ENCODE results near the gene TKT. TPM values are rescaled to one million over a fixed set of nuclear protein-coding genes. Genes with fewer than 3 reads are reported as not detected.

Gene TKT
- total RNA-seq, 1 donor from 2014 or later: 48.1 TPM

DNA sequence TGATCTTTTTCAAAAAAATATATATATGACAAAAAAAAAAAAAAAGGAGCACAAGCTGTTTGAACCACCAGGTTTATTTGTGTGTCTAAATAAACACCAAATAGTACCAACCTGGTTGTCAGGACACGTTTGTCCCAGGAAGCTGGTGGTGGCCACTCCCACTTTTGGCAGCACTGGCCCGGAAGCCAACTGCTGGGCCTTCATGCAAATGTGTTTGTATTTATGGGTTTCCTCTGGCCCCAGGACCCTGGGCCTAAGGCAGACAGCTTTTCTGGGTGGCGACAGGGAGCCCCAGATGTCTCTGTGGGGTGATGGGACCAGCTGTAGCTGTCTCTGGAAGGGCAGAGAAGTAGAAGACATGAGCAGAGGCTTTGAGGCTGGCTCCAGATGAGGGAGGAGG lies 63.2 kb downstream of the TKT start:
- ATAC-seq (no peak), DNase-seq (ENCODE audit: missing footprints) (no peak)
- intact Hi-C loops (cut with DNase I): no loop called here

DNA sequence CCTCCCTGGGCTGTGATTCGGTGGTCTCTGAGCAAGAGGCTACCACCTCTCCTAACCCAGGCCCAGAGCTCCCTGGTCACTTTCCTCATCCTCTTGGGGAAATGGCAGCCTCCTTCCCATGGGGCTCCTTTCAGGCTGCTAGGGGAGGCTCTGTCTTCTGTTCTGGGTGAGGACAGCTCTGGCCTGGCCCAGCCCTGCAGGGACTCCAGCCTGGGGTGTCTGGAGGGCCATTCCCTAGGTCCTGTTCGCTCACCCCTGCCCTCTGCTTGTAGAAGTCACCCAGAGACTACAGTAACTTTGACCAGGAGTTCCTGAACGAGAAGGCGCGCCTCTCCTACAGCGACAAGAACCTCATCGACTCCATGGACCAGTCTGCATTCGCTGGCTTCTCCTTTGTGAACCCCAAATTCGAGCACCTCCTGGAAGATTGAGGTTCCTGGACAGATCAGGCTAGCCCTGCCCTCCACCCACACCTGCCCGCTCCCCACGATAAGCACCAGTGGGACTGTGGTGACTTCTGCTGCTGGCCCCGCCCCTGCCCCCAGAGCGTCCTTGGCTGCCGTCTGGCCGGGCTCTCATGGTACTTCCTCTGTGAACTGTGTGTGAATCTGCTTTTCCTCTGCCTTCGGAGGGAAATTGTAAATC lies 63.9 kb downstream of the TKT start:
- intact Hi-C loops (cut with DNase I): no loop called here
- DNase-seq (ENCODE audit: missing footprints): no peak
- no peak for ATAC-seq

DNA sequence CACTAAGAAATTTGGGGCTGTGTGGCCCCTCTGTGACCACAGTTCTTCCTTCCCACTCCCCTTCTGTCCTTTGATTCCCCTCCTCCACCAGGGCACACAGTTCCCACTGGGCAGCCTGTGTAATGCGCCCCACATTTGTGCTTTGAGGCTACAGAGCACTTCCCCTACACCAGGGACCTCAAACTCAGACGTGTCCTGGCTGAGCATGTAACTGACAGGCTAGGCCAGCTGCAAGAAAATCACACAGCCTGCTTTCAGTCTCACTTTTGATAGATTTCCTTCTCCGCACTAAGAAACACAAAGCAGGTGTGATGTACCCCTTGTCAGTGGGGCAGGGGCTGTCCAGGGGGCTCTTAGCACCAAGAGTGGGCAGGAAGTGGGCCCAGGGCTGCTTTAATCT lies 65.2 kb downstream of the TKT start:
- no peak for DNase-seq (ENCODE audit: missing footprints)
- intact Hi-C loops (cut with DNase I): no loop called here
- ATAC-seq: no peak

- no peak for ATAC-seq
- intact Hi-C loops (cut with DNase I): no loop called here
These were observed 66.5 kb downstream of the TKT start for GRCh38 chr3:53189276-53189675.

GRCh38 chr3:53188720-53189119 lies 67.1 kb downstream of the TKT start:
- DNase-seq (ENCODE audit: missing footprints): no peak
- intact Hi-C loops (cut with DNase I): no loop called here
- no peak for ATAC-seq

More at GRCh38 chr3:53189276-53189675, 66.5 kb downstream of the TKT start:
- DNase-seq (ENCODE audit: missing footprints): no peak

GRCh38 chr3:53188136-53188685 lies 67.6 kb downstream of the TKT start:
- intact Hi-C loops (cut with DNase I): no loop called here
- DNase-seq (ENCODE audit: missing footprints): no peak
- ATAC-seq: no peak

DNA sequence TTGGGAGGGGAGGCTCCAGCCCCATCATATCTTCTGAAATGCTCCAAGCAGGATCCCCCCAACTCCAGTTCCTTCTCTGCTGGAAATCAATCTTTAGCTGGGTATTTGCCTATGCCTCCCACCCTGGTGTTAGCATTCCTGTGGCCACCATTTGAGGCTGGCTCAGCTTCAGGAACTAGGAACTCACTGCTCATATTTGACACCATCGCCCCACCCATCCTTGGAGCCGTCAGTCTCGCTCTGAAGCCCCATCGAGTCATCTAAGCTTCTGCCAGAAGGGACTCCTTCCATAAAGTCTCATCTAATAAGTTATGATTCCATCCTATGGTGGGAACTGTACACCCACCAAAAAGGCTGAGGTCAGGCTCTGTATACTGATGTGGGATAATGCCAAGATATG lies 68.4 kb downstream of the TKT start:
- ATAC-seq: no peak
- intact Hi-C loops (cut with DNase I): no loop called here
- DNase-seq (ENCODE audit: missing footprints): no peak

- intact Hi-C loops (cut with DNase I): no loop called here
- ATAC-seq (no peak), DNase-seq (ENCODE audit: missing footprints) (no peak)
These were observed 69.1 kb downstream of the TKT start for GRCh38 chr3:53186726-53187125.

DNA sequence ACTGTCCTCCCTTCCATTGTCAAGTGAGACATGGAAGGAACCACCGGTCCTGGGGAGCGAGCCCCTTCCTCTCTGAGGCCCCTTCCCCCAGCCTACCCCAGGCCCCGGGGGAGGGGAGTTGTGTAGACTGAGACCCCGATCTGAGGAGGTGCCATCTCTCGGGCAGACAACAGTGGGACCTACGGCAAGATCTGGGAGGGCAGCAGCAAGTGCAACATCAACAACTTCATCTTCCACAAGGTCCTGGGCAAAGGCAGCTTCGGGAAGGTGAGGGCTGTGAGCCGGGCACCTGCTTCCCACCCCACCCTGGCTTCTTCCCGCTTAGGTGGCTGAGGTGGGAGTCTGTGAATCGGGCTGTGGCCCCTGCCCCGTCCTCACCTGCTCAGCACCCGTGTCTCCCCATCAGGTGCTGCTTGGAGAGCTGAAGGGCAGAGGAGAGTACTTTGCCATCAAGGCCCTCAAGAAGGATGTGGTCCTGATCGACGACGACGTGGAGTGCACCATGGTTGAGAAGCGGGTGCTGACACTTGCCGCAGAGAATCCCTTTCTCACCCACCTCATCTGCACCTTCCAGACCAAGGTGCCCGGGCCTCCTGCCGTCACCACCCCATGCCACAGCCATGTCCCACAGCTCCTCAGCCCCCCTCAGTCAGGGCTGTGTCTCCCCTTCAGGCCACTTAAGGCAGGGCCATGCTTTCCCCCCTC lies 69.9 kb downstream of the TKT start:
- ATAC-seq (no peak), DNase-seq (ENCODE audit: missing footprints) (no peak)
- intact Hi-C loops (cut with DNase I): no loop called here

GRCh38 chr3:53184701-53185100 lies 71.1 kb downstream of the TKT start:
- intact Hi-C loops (cut with DNase I): no loop called here
- ATAC-seq: no peak
- DNase-seq (ENCODE audit: missing footprints): no peak

GRCh38 chr3:53183514-53183913 lies 72.3 kb downstream of the TKT start:
- DNase-seq (ENCODE audit: missing footprints) (no peak), ATAC-seq (no peak)
- intact Hi-C loops (cut with DNase I): no loop called here

DNA sequence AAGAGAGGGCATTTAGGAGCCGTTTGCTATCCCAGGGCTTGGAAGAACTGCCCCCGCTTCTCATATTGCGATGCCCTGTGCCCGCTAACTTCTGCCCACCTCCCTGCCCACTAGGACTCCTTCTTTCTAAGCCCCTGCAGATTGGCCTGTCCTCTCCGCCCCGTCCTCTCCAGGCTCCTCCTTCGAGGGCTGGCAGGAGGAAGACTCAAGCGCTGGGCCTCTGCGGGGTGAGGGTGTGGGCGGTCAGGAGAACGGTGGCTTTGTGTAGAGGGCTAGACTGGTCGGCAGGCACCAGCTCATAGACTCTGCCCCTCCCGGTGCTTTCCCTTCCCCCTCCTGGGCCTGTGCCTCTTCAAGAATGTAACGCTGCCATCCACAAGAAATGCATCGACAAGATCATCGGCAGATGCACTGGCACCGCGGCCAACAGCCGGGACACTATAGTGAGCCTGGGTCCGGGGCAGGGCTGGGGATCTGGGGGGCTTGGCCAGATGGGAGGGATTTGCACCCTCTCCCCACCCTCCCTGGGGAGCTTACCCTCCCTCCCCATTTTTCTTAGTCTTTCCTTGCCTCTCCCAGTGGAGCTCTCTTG lies 73.0 kb downstream of the TKT start:
- no peak for ATAC-seq
- intact Hi-C loops (cut with DNase I): no loop called here
- DNase-seq (ENCODE audit: missing footprints): no peak

- ATAC-seq: no peak
- no peak for DNase-seq (ENCODE audit: missing footprints)
- intact Hi-C loops (cut with DNase I): no loop called here
These were observed 74.3 kb downstream of the TKT start for GRCh38 chr3:53181528-53181927.

DNA sequence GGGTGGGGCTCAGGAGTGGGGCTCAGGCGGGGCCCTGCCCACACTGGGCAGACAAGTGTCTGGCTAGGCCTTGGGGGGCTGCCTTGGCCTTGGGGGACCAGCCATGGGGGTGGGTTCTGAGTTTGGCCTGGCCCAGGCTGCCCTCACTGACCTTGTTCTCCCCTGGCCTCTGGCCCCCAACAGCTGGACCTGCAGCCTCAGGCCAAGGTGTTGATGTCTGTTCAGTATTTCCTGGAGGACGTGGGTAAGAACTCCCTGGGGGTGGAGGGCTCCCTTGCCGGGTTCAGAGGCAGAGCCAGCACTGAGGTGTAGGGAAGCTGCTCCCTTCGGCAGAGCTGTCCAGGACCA lies 74.8 kb downstream of the TKT start:
- ATAC-seq (no peak), DNase-seq (ENCODE audit: missing footprints) (no peak)
- intact Hi-C loops (cut with DNase I): no loop called here

GRCh38 chr3:53180305-53181023 lies 75.4 kb downstream of the TKT start:
- intact Hi-C loops (cut with DNase I): no loop called here
- ATAC-seq: peak; percentile 37

GRCh38 chr3:53179580-53179979 lies 76.2 kb downstream of the TKT start:
- intact Hi-C loops (cut with DNase I): no loop called here
- DNase-seq (ENCODE audit: missing footprints) (no peak), ATAC-seq (no peak)

More at GRCh38 chr3:53180305-53181023, 75.4 kb downstream of the TKT start:
- DNase-seq (ENCODE audit: missing footprints): no peak

DNA sequence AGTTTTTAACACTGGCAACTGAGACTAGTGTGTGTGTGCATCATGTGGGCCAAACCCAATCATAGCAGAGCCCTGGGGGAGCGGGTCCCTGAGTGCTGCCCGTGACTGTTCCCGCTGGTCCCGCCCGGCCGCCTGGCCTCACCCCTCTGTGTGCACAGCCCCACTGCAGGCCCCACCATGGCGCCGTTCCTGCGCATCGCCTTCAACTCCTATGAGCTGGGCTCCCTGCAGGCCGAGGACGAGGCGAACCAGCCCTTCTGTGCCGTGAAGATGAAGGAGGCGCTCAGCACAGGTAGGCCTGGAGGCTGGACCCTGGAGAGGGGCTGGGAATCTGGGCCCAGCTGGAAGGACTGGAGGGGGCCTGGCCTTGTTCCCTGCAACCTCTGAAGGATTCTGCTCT lies 77.6 kb downstream of the TKT start:
- no peak for DNase-seq (ENCODE audit: missing footprints)
- ATAC-seq: no peak
- intact Hi-C loops (cut with DNase I): no loop called here

DNA sequence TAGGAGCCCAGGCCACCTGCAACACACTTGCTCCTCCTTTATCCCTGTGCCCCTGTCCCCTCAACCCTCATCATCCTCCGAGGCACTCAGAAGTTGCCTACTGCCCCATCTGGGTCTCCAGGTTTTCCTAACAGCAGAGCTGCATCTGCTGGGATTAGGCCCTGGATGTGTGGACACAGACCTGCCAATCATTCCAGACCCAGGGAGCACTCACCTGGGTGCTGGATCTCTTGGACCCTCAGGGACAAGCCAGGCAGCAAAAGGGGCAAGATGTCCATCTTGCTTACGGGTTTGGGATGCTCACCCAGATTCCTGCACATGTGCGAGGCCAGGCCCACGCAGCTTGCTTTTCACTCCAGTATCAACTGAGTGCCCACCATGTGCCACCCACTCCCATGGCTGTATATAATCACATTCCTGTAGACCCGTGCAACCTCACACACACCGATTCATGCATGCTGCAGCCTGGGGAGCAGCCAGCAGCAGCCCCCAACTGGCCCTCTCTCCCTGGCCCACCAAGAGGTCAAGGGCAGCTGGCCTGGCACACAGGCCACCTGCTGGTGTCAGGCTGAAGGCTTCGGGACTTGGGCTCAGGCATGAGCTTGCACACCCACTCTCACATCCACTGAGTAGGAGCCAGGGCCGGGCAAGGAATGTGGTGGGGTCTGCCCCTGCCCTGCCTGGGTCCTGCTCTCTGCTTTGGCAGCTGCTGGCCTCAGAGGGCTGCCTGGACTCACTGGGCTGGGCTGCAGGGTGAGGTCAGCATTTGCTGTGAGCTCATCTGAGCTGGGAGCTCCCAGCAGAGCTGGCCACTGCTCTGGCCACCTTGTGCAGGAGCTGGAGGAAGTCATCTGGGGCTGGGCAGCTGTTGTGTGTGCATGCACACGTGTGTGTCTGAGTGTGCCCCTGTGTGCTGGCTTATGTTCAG lies 79.9 kb downstream of the TKT start:
- no peak for DNase-seq (ENCODE audit: missing footprints)
- intact Hi-C loops (cut with DNase I): no loop called here
- no peak for ATAC-seq

All from Right ventricle myocardium inferior (tissue), 1 donor.